T-helper 1 cell treated with Interleukin-12 subunit alpha and Interleukin-12 subunit beta and Interleukin-4 antibody, amounts not matched to agents 30 μg/mL and 1 μg/mL, for 36 hours (primary cell): Measurements from ENCODE around the gene CEP89.
"Not testable (repeated sequence)": the region's sequence is repeated elsewhere in the genome, so short reads cannot be mapped to it uniquely, and the experiment has no call there.

Source experiments
- H3K27ac Mint-ChIP-seq: one replicate; pipeline ENCODE4 v1.8.0; 2021; ENCODE audit warnings: mild to moderate bottlenecking, mixed read lengths
- H3K27me3 Mint-ChIP-seq: one replicate; pipeline ENCODE4 v1.8.0; 2021; ENCODE audit warnings: low read depth, mixed read lengths
- H3K36me3 Mint-ChIP-seq: one replicate; pipeline ENCODE4 v1.8.0; 2021; ENCODE audit warnings: low read depth, mixed read lengths
- H3K4me1 Mint-ChIP-seq: one replicate; pipeline ENCODE4 v1.8.0; 2021; ENCODE audit warnings: low read depth, mixed read lengths
- H3K4me3 Mint-ChIP-seq: one replicate; pipeline ENCODE4 v1.8.0; 2021; ENCODE audit warnings: mild to moderate bottlenecking, moderate library complexity, mixed read lengths
- H3K9me3 Mint-ChIP-seq: one replicate; pipeline ENCODE4 v1.8.0; 2021; ENCODE audit warnings: mixed read lengths

CEP89 gene

DNA sequence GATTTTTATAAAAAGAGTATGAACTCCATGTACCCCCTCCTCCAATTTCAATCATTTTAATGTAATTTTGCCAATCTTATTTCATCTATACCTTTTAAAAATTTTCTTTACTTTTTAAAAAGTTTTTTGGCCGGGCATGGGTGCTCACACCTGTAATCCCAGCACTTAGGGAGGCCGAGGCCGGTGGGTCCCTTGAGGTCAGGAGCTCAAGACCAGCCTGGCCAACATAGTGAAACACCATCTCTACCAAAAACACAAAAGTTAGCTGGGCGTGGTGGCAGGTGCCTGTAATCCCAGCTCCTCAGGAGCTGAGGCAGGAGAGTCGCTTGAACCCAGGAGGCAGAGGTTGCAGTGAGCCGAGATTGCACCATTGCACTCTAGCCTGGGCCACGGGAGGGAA, 138.4 kb downstream of the CEP89 start:
- not testable (repeated sequence) for H3K4me3 Mint-ChIP-seq

GRCh38 chr19:32832825-32833224, 138.9 kb downstream of the CEP89 start:
- H3K36me3 Mint-ChIP-seq, H3K27me3 Mint-ChIP-seq, H3K27ac Mint-ChIP-seq, H3K4me3 Mint-ChIP-seq, H3K4me1 Mint-ChIP-seq, H3K9me3 Mint-ChIP-seq: not testable (repeated sequence)

More for the DNA sequence above, 138.4 kb downstream of the CEP89 start:
- H3K4me1 Mint-ChIP-seq, H3K27me3 Mint-ChIP-seq, H3K36me3 Mint-ChIP-seq, H3K27ac Mint-ChIP-seq, H3K9me3 Mint-ChIP-seq: not testable (repeated sequence)

DNA sequence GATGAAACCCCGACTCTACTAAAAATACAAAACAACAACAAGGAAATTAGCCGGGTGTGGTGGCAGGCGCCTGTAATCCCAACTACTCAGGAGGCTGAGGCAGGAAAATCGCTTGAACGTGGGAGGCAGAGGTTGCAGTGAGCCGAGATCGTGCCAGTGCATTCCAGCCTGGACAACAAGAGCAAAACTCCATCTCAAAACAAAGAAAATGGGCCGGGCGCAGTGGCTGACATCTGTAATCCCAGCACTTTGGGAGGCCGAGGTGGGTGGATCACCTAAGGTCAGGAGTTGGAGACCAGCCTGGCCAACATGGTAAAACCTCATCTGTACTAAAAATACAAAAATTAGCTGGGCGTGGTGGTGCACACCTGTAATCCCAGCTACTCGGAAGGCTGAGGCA, 139.7 kb downstream of the CEP89 start:
- not testable (repeated sequence) for H3K4me1 Mint-ChIP-seq, H3K9me3 Mint-ChIP-seq, H3K36me3 Mint-ChIP-seq, H3K4me3 Mint-ChIP-seq, H3K27me3 Mint-ChIP-seq, H3K27ac Mint-ChIP-seq

DNA sequence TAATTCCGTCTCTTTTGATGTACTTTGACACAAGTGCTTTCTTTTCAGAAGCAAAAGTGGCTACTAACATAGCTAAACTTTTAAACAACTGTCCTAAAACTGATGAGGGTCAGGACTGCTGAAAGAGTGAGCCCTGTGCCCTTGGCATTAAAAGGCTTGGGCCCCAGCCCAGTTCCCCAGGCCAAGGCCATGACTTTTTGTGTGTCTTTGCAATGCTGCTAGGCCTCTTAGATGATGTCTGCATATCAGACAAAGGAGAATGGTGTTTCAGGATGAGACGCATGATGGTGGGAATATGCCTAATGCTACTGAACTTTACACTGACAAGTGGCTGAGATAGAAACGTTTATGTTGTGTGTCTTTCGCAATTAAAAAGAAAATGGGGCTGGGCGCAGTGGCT, 140.1 kb downstream of the CEP89 start:
- Mint-ChIP-seq H3K27ac (no peak overlapping the region), H3K4me3 (no peak overlapping the region), H3K36me3 (no peaks in the 10 kb centered on the region)

GRCh38 chr19:32830231-32831014, 141.3 kb downstream of the CEP89 start:
- Mint-ChIP-seq H3K27ac (no peak overlapping the region), H3K36me3 (no peaks in the 10 kb centered on the region), H3K27me3 (peaks cover 4% of the 10 kb centered on the region), H3K9me3 (no peaks in the 10 kb centered on the region), H3K4me3 (no peak overlapping the region), H3K4me1 (no peaks in the 10 kb centered on the region)

More for the DNA sequence above, 140.1 kb downstream of the CEP89 start:
- Mint-ChIP-seq H3K9me3 (no peaks in the 10 kb centered on the region), H3K27me3 (peaks cover 4% of the 10 kb centered on the region), H3K4me1 (no peaks in the 10 kb centered on the region)

GRCh38 chr19:32829345-32829896, 142.3 kb downstream of the CEP89 start:
- Mint-ChIP-seq H3K4me1 (no peaks in the 10 kb centered on the region), H3K27ac (no peak overlapping the region), H3K27me3 (peaks cover 4% of the 10 kb centered on the region), H3K4me3 (no peak overlapping the region), H3K9me3 (no peaks in the 10 kb centered on the region), H3K36me3 (no peaks in the 10 kb centered on the region)

DNA sequence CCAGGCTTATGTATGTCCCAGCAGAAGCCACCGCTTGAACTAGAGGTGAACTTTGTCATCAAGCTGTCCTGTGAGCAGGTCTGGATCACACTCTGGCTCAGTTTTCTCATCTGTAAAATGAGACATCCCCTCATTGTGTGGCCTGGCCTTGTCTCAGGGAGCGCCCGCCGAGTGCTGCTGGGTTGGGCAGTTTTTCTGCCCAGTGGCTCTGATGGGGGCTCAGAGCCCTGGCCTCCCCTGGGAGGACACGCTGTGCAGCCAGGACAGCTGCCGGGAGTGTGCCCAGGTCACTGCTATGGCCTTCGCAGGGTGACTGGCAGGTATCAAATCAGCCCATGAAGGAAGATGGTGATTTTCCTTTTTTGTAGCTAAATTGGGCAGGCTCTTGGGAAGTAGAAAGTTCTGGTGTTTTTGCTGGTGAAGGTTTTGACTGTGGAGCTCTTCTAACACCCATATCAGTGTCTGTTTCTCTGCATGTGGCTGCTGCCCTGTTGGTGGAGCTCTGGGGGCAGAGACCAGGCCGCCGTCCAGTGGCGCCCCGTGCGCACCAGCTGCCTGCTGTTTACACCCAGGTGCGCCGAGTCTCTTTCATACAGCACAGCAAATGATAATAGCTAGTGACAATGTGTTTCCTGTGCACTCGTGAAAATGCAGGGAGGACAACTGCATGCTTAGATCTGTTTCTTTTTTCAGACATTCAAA, 143.0 kb downstream of the CEP89 start:
- no peaks in the 10 kb centered on the region for H3K36me3 Mint-ChIP-seq
- H3K9me3 Mint-ChIP-seq = no peaks in the 10 kb centered on the region
- H3K4me1 Mint-ChIP-seq = no peaks in the 10 kb centered on the region
- no peak overlapping the region for H3K4me3 Mint-ChIP-seq
- peaks cover 4% of the 10 kb centered on the region for H3K27me3 Mint-ChIP-seq
- H3K27ac Mint-ChIP-seq = no peak overlapping the region

GRCh38 chr19:32828139-32828538, 143.6 kb downstream of the CEP89 start:
- Mint-ChIP-seq H3K9me3 (no peaks in the 10 kb centered on the region), H3K4me3 (no peak overlapping the region), H3K27me3 (peaks cover 4% of the 10 kb centered on the region), H3K4me1 (no peaks in the 10 kb centered on the region), H3K27ac (no peak overlapping the region), H3K36me3 (no peaks in the 10 kb centered on the region)
